Neuronal stem cell (in vitro differentiated cells): ENCODE measurements around the gene PTPRG.

Experiments used
- DNase-seq: peaks from one replicate; pipeline ENCODE4 v3.0.0-alpha.2; 2013; ENCODE audit warnings: low spot score
- H2AFZ ChIP-seq: one replicate; pipeline ENCODE4 v1.6.1; 2013; ENCODE audit warnings: mild to moderate bottlenecking, low read length, inconsistent platforms
- H2AK5ac ChIP-seq: 2 replicates; pipeline ENCODE4 v1.6.1; 2013; ENCODE audit warnings: low read depth, mild to moderate bottlenecking, inconsistent platforms, low read length, moderate library complexity, mixed read lengths
- H2BK120ac ChIP-seq: 2 replicates; pipeline ENCODE4 v1.6.1; 2013; ENCODE audit warnings: low read depth, mild to moderate bottlenecking, inconsistent platforms, low read length, moderate library complexity, mixed read lengths
- H2BK12ac ChIP-seq: one replicate; pipeline ENCODE4 v1.6.1; 2013; ENCODE audit warnings: low read length, inconsistent platforms
- H2BK15ac ChIP-seq: 2 replicates; pipeline ENCODE4 v1.6.1; 2013; ENCODE audit warnings: mild to moderate bottlenecking, low read length, inconsistent platforms, mixed read lengths
- H2BK5ac ChIP-seq: one replicate; pipeline ENCODE4 v1.6.1; 2013; ENCODE audit warnings: inconsistent platforms, mild to moderate bottlenecking, low read length, moderate library complexity
- H3K14ac ChIP-seq: one replicate; pipeline ENCODE4 v1.6.1; 2013; ENCODE audit warnings: low read length, inconsistent platforms
- H3K18ac ChIP-seq: 2 replicates; pipeline ENCODE4 v1.6.1; 2013; ENCODE audit warnings: low read length, inconsistent platforms
- H3K23ac ChIP-seq: 2 replicates; pipeline ENCODE4 v1.6.1; 2013; ENCODE audit warnings: low read depth, mild to moderate bottlenecking, mixed read lengths, low read length, inconsistent platforms; ENCODE audit not compliant: poor library complexity
- H3K27ac ChIP-seq: replicated peaks from 3 replicates; pipeline ENCODE4 v1.5.1; 2013; ENCODE audit warnings: low read length, inconsistent platforms
- H3K27me3 ChIP-seq, 3 experiments: 2 replicates each; pipeline ENCODE4 v1.6.1; 2013; ENCODE audit warnings: low read length in 3 of 3, mild to moderate bottlenecking in 2 of 3, inconsistent platforms in 1 of 3, low read depth in 1 of 3, mixed read lengths in 1 of 3, moderate library complexity in 1 of 3; ENCODE audit not compliant: control insufficient read depth in 3 of 3, insufficient read depth in 3 of 3
- H3K36me3 ChIP-seq, 2 donors: replicated peaks in 1 of 2; 2 replicates each; pipeline ENCODE4 v1.6.1; 2013; ENCODE audit warnings: low read length in 2 of 2; ENCODE audit not compliant: control insufficient read depth in 2 of 2, insufficient read depth in 2 of 2
- H3K4ac ChIP-seq: 2 replicates; pipeline ENCODE4 v1.6.1; 2013; ENCODE audit warnings: inconsistent platforms, mild to moderate bottlenecking, low read length, moderate library complexity
- H3K4me1 ChIP-seq, 2 donors: 1 replicate in 1 of 2; 2 replicates in 1 of 2; pipeline ENCODE4 v1.6.1; 2013; ENCODE audit warnings: low read length in 2 of 2, low read depth in 1 of 2; ENCODE audit not compliant: control insufficient read depth in 2 of 2, insufficient read depth in 1 of 2
- H3K4me2 ChIP-seq: one replicate; pipeline ENCODE4 v1.6.1; 2013; ENCODE audit warnings: mild to moderate bottlenecking, low read length, inconsistent platforms; ENCODE audit not compliant: insufficient read depth, poor library complexity, severe bottlenecking
- H3K4me3 ChIP-seq, 2 donors: 2 replicates each; pipeline ENCODE4 v1.5.1; 2013; ENCODE audit warnings: low read length in 2 of 2, mild to moderate bottlenecking in 2 of 2, inconsistent platforms in 1 of 2, moderate library complexity in 1 of 2
- H3K79me1 ChIP-seq: one replicate; pipeline ENCODE4 v1.6.1; 2013; ENCODE audit warnings: low read depth, mild to moderate bottlenecking, inconsistent platforms, low read length, moderate library complexity
- H3K9ac ChIP-seq: one replicate; pipeline ENCODE4 v1.6.1; 2013; ENCODE audit warnings: mild to moderate bottlenecking, low read depth, low read length, inconsistent platforms; ENCODE audit not compliant: poor library complexity
- H3K9me3 ChIP-seq, 2 donors: replicated peaks in 1 of 2; 2 replicates each; pipeline versions ENCODE3 to v1.6.1; 2013; ENCODE audit warnings: low read length in 2 of 2, mild to moderate bottlenecking in 2 of 2, inconsistent platforms in 1 of 2, low read depth in 1 of 2, mixed read lengths in 1 of 2, moderate library complexity in 1 of 2; ENCODE audit not compliant: control insufficient read depth in 2 of 2, insufficient read depth in 1 of 2
- H4K8ac ChIP-seq: one replicate; pipeline ENCODE4 v1.6.1; 2013; ENCODE audit warnings: low read depth, mild to moderate bottlenecking, inconsistent platforms, low read length, moderate library complexity
- H4K91ac ChIP-seq: one replicate; pipeline ENCODE4 v1.6.1; 2013; ENCODE audit warnings: low read length, low read depth, mild to moderate bottlenecking, inconsistent platforms; ENCODE audit not compliant: poor library complexity
- WGBS, 2 donors: extraction: QIAGEN DNeasy Blood & Tissue Kit; methylation state at CpG; one replicate each; pipeline ENCODE4 v1.1.7; 2013; ENCODE audit warnings: missing lambda C conversion rate in 2 of 2, mixed read lengths in 1 of 2; ENCODE audit not compliant: insufficient read length in 2 of 2, insufficient replicate concordance in 1 of 2; ENCODE audit errors: extremely low coverage in 2 of 2; 5-methylcytosine and 5-hydroxymethylcytosine counted together

Gene PTPRG

DNA sequence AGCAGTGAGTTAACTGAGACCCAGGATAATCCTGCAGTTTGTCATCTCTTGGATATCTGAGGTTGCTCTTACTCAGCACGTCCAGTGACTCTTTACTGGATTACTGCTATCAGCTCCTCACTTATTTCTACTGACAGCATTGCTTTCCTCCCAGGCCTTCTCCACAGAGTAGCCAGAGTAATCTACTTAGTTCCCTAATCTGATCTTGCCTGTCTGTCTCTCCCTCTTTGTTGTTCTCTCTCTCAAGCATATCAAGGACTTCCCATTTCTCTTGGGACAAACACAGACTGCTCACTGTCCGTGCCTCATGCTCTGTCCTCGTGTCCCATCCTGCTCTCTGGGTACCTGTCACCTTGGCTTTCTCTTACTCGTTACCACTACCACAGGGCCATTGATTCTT is 435.7 kb downstream of the PTPRG start:
- Histone ChIP-seq H2BK15ac (no peak overlapping the region), H3K23ac (no peak overlapping the region), H2BK5ac (no peak overlapping the region), H3K27me3 (no peaks in the 10 kb centered on the region), H3K36me3 (no peaks in the 10 kb centered on the region), H2BK12ac (no peak overlapping the region), H2AFZ (no peak overlapping the region), H3K18ac (no peak overlapping the region), H3K4me3 (no peak overlapping the region), H3K4me1 (peaks cover 0 to 1% of the 10 kb centered on the region in 2 donors), H2AK5ac (no peak overlapping the region), H3K27ac (no peak overlapping the region), H3K9ac (no peak overlapping the region), H3K4me2 (no peak overlapping the region), H3K79me1 (no peaks in the 10 kb centered on the region), H4K91ac (no peak overlapping the region), H3K9me3 (no peaks in the 10 kb centered on the region), H4K8ac (no peak overlapping the region), H3K4ac (no peak overlapping the region), H2BK120ac (no peak overlapping the region), H3K14ac (no peak overlapping the region)
- no peak for DNase-seq
- no CpG with 5 or more reads among the region's 4 CpGs for WGBS, 2 donors

DNA sequence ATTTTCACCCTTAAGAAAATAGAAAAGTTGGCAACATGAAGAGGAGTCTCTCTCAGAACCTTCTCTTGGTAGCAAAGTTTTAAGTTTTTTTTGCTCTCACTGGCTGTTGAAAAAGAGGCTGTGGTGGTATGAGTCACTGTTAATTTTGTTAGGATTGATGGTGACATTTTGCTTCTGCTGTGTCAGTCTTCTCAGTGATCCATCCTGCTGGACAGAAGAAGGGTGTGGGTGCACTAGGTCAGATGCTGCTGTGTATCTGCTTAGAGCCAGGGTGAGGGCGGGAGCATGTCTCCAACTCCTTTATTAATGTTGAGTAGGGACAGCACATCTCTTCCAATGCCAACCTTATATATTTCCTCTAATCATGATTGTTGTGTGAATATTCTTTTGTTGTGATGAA is 442.5 kb downstream of the PTPRG start:
- no peak overlapping the region for H3K18ac ChIP-seq
- no CpG with 5 or more reads among the region's 1 CpG for WGBS, 2 donors

DNA sequence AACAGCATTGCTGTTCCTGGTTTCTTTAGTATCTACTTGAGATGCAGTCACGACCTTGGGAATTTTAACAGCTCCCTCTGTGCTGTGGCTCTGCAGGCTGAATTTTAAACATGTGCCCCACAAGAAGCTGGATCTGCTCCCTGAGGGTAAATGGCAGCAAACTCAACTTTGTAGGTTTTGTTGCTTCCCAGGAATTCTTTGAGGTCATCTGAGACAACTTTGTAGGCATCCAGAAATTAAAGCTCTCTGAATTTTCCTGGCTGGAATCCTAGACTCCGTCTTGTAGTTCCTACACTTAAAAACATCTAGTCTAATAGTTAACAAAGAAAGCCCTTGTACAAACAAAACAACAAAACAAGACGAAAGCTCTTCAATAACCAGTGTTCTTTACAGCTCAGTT is 445.7 kb downstream of the PTPRG start:
- Histone ChIP-seq H3K14ac (no peak overlapping the region), H2AFZ (no peak overlapping the region), H3K18ac (no peak overlapping the region), H3K27ac (no peak overlapping the region), H2BK12ac (no peak overlapping the region), H2BK15ac (no peak overlapping the region), H3K4me1 (peaks cover 0 to 2% of the 10 kb centered on the region in 2 donors), H3K23ac (no peak overlapping the region), H3K4ac (no peak overlapping the region), H4K8ac (no peak overlapping the region), H2BK120ac (no peak overlapping the region), H2BK5ac (no peak overlapping the region), H3K27me3 (no peaks in the 10 kb centered on the region), H3K79me1 (no peaks in the 10 kb centered on the region), H2AK5ac (no peak overlapping the region), H4K91ac (no peak overlapping the region), H3K36me3 (peaks cover 0 to 2% of the 10 kb centered on the region in 2 donors), H3K9ac (no peak overlapping the region), H3K9me3 (peaks cover 0 to 7% of the 10 kb centered on the region in 2 donors), H3K4me3 (no peak overlapping the region), H3K4me2 (no peak overlapping the region)
- WGBS, 2 donors: no CpG with 5 or more reads among the region's 3 CpGs
- DNase-seq: no peak

More for the DNA sequence above, 442.5 kb downstream of the PTPRG start:
- H2BK120ac ChIP-seq: no peak overlapping the region
- no peak overlapping the region for H2AK5ac ChIP-seq
- no peak overlapping the region for H3K4me3 ChIP-seq
- DNase-seq: no peak
- H3K4me1 ChIP-seq: peaks cover 0 to 1% of the 10 kb centered on the region in 2 donors
- H3K27me3 ChIP-seq: no peaks in the 10 kb centered on the region
- H3K9ac ChIP-seq: no peak overlapping the region
- no peak overlapping the region for H2BK12ac ChIP-seq
- H3K14ac ChIP-seq: no peak overlapping the region
- H2BK15ac ChIP-seq: no peak overlapping the region
- no peak overlapping the region for H3K4me2 ChIP-seq
- no peak overlapping the region for H4K91ac ChIP-seq
- no peak overlapping the region for H2BK5ac ChIP-seq
- no peak overlapping the region for H2AFZ ChIP-seq
- no peak overlapping the region for H3K23ac ChIP-seq
- peaks cover 0 to 2% of the 10 kb centered on the region in 2 donors for H3K36me3 ChIP-seq
- H3K4ac ChIP-seq: no peak overlapping the region
- no peak overlapping the region for H4K8ac ChIP-seq
- no peak overlapping the region for H3K27ac ChIP-seq
- no peaks in the 10 kb centered on the region for H3K79me1 ChIP-seq
- no peaks in the 10 kb centered on the region for H3K9me3 ChIP-seq

DNA sequence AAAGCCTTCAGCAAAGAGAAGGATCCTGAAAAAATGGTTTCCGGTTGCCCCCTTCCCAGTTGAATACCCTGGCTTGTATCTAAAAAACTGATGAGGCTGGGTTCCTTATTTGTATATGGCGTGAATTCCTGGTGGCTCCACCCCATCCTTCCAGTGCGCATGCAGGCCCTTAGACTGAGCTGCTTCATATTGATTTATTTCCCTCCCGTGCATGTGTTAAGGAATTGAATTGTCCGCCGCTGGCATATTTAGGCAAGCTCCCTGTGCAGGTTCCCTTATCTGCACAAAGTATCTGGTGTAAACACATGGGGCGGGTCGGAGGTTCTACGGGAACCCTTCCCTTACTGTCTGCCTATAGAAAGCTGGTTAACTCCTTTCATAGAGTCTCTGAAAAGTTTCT is 449.6 kb downstream of the PTPRG start:
- no peak overlapping the region for H2AK5ac ChIP-seq
- no peak overlapping the region for H3K4ac ChIP-seq
- DNase-seq: no peak
- H3K23ac ChIP-seq: no peak overlapping the region
- H2BK12ac ChIP-seq: no peak overlapping the region
- WGBS, 2 donors: no CpG with 5 or more reads among the region's 9 CpGs
- no peak overlapping the region for H4K8ac ChIP-seq
- H3K9me3 ChIP-seq: peaks cover 0 to 7% of the 10 kb centered on the region in 2 donors
- H3K27ac ChIP-seq: no peak overlapping the region
- H3K79me1 ChIP-seq: no peaks in the 10 kb centered on the region
- H3K18ac ChIP-seq: no peak overlapping the region
- H3K4me3 ChIP-seq: no peak overlapping the region
- H4K91ac ChIP-seq: no peak overlapping the region
- no peak overlapping the region for H2BK15ac ChIP-seq
- H3K27me3 ChIP-seq: no peaks in the 10 kb centered on the region
- H3K36me3 ChIP-seq: no peaks in the 10 kb centered on the region
- no peak overlapping the region for H2AFZ ChIP-seq
- no peak overlapping the region for H2BK120ac ChIP-seq
- H3K4me1 ChIP-seq: peaks cover 0 to 4% of the 10 kb centered on the region in 2 donors
- H3K9ac ChIP-seq: no peak overlapping the region
- no peak overlapping the region for H2BK5ac ChIP-seq
- H3K4me2 ChIP-seq: no peak overlapping the region
- H3K14ac ChIP-seq: no peak overlapping the region
